ENCODE data around the gene IFIT1B.

DNA sequence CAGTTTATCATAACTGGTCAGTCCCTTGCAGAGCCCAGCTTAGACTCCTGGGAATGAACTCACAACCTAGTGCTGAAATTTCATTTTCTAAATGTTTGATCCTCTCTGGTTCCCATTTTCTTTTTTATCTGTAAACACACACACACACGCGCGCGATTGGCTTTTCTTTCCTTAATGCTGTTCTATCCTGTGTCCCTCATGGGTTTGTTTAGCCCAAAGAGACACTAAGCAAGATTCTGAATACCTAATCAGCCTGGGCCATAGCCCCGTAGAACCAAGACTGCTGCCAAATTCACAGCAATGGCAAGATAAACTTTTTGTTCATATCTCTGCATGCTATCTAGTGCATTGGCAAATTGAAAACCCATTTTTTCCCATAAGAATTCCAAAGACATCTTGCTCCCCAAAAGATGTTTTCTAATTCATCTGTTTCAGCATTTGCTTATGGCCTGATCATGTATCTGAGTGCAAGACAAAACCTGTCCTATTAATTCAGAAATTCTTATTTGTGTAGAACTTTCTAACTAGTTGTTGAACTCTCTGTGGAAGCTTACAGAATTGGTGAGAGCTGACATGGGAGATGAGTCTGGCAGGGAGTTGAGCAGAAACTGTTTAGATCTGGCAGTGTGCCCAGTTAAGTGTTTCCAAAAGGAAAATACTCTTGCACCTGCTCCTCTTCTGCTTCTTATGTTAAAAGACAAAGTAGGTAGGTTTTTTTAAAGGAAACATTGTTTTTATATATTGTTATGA lies 12.8 kb downstream of the IFIT1B start:
- TF ChIP-seq, protein P1, sequence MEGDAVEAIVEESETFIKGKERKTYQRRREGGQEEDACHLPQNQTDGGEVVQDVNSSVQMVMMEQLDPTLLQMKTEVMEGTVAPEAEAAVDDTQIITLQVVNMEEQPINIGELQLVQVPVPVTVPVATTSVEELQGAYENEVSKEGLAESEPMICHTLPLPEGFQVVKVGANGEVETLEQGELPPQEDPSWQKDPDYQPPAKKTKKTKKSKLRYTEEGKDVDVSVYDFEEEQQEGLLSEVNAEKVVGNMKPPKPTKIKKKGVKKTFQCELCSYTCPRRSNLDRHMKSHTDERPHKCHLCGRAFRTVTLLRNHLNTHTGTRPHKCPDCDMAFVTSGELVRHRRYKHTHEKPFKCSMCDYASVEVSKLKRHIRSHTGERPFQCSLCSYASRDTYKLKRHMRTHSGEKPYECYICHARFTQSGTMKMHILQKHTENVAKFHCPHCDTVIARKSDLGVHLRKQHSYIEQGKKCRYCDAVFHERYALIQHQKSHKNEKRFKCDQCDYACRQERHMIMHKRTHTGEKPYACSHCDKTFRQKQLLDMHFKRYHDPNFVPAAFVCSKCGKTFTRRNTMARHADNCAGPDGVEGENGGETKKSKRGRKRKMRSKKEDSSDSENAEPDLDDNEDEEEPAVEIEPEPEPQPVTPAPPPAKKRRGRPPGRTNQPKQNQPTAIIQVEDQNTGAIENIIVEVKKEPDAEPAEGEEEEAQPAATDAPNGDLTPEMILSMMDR (IDR thresholded peaks at IDR 0.05 in 8 of 11, conservative IDR thresholded peaks at IDR 0.05 in 3 of 11) = no peak
- TF ChIP-seq POLR2A (IDR thresholded peaks at IDR 0.05) (no peak), POLR2AphosphoS5 (IDR thresholded peaks at IDR 0.05) (no peak)

Measured in spleen (tissue), 7 donors.